GM10248 (cell line): ENCODE data around the gene EML6.

Experiments used
- CTCF ChIA-PET: fragments of 300-600 bp; sonication (Branson Sonifier 250); formaldehyde crosslinking; extraction: SDS; loops from one replicate; lab custom pipeline; 2021; ENCODE audit warnings: antibody characterized with exemption; lab: Yijun Ruan, JAX
- POLR2A ChIA-PET: fragments of 350-650 bp; sonication (Branson Sonifier 250); formaldehyde crosslinking; extraction: SDS; loops from one replicate; lab custom pipeline; 2020; ENCODE audit warnings: antibody characterized with exemption; lab: Yijun Ruan, JAX
- DNase-seq: peaks from one replicate; pipeline ENCODE4 v3.0.0; 2012; ENCODE audit errors: extremely low spot score
- TF ChIP-seq, protein P1 (sequence below): IDR thresholded peaks from 2 replicates; pipeline ENCODE4 v1.5.1; 2012; ENCODE audit warnings: mild to moderate bottlenecking, low read depth; ENCODE audit errors: extremely low read depth, missing control alignments, control extremely low read depth

The EML6 gene

DNA sequence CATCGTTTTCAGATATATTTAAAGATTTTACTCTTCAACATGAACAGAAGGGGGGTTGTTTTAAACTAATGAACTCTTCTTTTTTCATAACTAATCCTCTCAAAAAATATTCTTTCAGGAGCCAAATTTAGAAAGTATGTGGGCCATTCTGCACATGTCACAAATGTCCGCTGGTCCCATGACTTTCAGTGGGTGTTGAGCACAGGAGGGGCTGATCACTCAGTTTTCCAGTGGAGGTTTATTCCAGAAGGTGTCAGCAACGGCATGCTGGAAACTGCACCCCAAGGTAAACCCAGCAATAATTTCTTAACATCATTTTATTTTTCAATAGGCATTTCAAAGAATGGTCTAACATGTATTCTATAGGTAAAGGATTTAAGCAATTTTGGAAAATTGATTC, 136.0 kb downstream of the EML6 start:
- ChIA-PET CTCF (interaction anchor here (4.3 kb wide), 1 partner anchor 21 kb away, joined by 19 read pairs; no protein-coding TSS in a partner anchor), POLR2A (no interaction called here)
- TF ChIP-seq, protein P1, sequence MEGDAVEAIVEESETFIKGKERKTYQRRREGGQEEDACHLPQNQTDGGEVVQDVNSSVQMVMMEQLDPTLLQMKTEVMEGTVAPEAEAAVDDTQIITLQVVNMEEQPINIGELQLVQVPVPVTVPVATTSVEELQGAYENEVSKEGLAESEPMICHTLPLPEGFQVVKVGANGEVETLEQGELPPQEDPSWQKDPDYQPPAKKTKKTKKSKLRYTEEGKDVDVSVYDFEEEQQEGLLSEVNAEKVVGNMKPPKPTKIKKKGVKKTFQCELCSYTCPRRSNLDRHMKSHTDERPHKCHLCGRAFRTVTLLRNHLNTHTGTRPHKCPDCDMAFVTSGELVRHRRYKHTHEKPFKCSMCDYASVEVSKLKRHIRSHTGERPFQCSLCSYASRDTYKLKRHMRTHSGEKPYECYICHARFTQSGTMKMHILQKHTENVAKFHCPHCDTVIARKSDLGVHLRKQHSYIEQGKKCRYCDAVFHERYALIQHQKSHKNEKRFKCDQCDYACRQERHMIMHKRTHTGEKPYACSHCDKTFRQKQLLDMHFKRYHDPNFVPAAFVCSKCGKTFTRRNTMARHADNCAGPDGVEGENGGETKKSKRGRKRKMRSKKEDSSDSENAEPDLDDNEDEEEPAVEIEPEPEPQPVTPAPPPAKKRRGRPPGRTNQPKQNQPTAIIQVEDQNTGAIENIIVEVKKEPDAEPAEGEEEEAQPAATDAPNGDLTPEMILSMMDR: no peak
- DNase-seq: no peak

DNA sequence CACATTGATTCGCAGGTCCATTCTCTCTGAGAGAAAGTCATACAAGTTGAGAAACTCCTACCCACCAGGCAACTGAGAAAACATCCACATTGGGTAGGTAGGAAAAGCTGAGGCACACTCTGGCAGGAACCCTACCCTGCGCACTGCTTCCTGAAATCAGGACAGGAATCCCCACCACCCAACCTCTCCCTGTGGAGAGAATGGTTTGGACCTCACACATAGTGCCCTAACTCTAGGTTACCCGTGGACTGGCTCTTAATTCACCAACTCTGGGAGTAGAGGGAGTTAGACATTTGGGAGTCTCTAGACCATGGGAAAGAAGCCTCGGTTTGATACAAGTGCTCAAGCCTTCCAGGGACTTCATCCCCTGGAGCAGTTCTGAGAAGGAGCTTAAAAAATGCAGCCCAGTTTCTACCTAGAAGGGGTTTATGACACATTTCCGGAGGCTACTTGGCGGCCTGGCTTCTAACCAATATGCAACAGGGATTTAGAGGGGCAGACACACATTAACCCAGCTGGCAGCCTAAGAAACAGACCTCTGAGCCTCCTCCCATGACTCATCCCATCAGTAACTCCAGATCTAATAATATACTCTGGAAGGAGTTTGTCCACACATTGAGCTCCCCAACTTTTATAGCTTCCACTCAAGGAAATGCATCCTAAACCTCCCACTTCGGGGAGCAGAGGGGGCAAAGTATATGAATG, 136.7 kb downstream of the EML6 start:
- POLR2A ChIA-PET: no interaction called here
- TF ChIP-seq, protein P1: no peak
- no peak for DNase-seq
- CTCF ChIA-PET: interaction anchor here (1.0 to 4.3 kb wide), 5 partner anchors 11 to 753 kb away, joined by 3 to 19 read pairs (median 4); no protein-coding TSS in a partner anchor

DNA sequence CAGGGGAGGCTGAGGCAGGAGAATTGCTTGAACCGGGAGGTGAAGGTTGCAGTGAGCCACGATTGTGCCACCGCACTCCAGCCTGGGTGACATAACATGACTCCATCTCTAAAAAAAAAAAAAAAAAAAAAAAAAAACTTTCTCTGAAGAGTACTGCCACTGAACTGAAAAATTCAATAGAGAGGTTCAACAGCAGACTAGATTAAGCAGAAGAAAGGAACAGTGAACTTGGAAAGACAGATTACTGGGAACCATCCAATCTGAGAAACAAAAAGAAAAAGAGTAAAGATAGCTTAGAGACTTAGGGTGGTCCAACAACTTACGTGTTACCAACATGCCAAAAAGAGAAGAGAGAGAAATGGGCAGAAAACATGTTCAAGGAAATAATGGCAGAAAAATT, 138.8 kb downstream of the EML6 start:
- TF ChIP-seq, protein P1: no peak
- ChIA-PET CTCF (interaction anchor here (4.3 kb wide), 1 partner anchor 24 kb away, joined by 19 read pairs; no protein-coding TSS in a partner anchor), POLR2A (interaction anchor here (0.7 kb wide), 1 partner anchor 188 kb away, joined by 3 read pairs; the partner anchor contains the start of gene RTN4)
- DNase-seq: no peak

DNA sequence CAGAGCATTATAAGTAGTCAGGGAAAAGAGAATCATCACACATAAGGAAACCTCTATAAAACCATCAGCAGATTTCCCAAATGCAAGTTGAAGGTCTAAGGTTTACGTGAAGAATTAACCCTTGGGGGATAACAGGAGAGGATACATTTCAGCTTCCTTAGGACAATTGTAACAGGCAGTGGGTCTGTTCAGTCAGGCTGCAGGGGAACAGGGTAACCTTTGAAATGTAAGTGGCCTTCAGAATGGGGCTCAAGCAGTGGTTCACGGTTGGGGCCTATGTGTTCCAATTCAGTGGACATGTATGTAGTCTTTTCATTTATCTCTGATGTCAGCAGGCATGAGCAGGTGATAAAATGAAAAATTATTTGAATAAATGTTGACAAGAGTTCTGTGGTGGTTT, 139.3 kb downstream of the EML6 start:
- ChIA-PET CTCF (interaction anchor here (2.1 to 4.3 kb wide), 2 partner anchors 16 to 24 kb away, joined by 6 to 19 read pairs; no protein-coding TSS in a partner anchor), POLR2A (no interaction called here)
- TF ChIP-seq, protein P1: no peak
- no peak for DNase-seq

DNA sequence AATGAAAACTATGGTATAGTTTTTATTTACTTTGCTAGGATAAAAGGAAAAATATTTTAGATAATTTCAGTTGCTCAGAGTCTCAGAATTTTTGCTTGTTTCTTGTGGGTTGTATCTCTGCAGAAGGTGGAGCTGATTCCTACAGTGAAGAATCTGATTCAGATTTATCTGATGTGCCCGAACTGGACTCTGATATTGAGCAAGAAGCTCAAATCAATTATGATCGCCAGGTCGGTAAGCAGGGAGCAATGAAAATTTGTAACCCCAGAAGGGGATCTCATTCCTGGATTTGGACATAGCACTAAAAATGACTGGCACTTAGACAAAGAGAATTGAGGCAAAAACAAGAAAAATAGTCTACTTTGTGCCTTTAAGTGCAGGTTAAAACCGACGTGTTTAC, 140.2 kb downstream of the EML6 start:
- no peak for DNase-seq
- CTCF ChIA-PET: interaction anchor here (1.3 to 4.3 kb wide), 3 partner anchors 17 to 25 kb away, joined by 3 to 19 read pairs (median 6); no protein-coding TSS in a partner anchor
- POLR2A ChIA-PET: no interaction called here
- TF ChIP-seq, protein P1: no peak

DNA sequence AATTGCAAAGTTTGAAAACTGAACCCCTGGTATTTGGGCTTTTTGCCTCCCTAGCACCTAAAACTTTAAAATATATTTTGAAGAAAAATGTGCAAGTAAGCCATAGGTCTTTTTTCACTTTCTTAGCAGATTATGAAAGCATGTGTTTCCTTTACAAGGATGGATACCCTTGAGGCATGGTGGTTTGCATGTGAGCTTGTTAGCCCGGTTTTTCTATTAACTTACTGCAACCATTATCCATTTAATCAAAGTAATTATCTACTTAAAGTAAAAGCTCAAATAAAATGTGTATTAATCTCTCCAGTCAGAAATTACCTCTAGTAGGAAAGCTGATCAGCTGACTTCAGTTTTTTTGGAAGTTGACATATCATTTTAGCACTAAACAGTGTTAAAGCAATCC, 140.6 kb downstream of the EML6 start:
- TF ChIP-seq, protein P1: no peak
- DNase-seq: no peak
- ChIA-PET POLR2A (no interaction called here), CTCF (interaction anchor here (1.3 to 2.1 kb wide), 2 partner anchors 18 to 25 kb away, joined by 3 to 6 read pairs; no protein-coding TSS in a partner anchor)
